HG03571 (cell line): ENCODE data around the gene LONP1.

Source experiments
- ATAC-seq: cut with Tn5 transposase; IDR thresholded peaks from one replicate; pipeline ENCODE4 v1.9.1; 2021; ENCODE audit not compliant: unreplicated experiment

The LONP1 gene

DNA sequence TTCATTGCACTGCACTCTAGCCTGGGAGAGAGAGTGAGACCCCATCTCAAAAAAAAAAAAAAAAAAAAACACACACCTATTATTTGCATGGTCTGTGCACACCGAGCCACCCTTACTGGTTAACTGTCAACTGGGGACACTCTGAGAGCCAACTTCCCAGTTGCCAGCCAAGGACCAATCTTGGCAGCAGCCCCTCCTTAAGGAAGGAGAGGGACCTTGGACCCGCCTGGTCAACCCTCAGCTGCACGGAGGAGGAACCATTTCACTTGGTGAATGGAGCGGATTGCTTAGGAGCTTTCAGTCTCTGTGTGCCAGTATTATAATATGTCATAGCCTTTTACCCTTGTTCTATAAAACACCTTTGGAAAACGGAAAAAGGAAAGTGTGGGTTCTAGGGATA lies 64.5 kb downstream of the LONP1 start:
- ATAC-seq: no peak

GRCh38 chr19:5654931-5655330 lies 65.0 kb downstream of the LONP1 start:
- ATAC-seq: no peak

DNA sequence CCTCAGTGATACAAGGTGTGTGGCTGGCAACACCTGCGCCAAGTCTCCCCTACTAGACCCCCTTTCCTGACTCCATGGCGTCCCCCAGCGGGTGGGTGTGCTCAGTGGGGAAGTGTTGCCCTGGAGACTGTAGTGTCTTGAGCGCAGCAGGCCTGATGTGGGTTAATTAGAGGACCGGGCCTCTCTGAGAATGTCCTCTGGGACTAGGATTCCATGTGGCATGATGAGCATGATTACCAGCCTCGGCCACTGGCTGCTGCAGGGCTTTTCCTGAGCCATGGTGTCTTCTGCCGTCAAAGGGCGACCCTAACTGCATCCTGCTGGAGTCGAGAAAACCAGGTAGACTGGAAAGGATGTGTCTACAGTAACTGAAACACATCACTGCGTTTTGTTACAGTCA lies 67.7 kb downstream of the LONP1 start:
- ATAC-seq: no peak

DNA sequence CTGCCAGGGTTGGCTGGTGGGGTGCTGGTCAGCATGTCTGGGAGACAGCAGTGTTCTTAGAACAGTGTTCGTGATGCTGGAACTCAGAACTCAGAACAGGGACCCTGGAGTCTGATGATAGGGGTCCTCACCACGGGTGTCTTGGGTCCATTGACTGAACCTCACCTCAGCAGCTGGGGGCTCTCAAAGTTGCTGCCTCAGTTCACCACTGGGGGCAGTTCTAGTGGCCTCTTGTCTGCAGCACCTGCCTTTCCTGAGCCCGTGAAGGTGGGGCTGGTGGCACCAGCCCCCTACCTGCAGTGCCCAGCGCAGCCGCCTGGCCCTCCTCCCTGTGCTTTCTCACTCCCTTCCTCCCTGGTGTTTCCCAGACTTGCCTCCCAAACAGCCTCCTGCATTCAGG lies 68.6 kb downstream of the LONP1 start:
- no peak for ATAC-seq

DNA sequence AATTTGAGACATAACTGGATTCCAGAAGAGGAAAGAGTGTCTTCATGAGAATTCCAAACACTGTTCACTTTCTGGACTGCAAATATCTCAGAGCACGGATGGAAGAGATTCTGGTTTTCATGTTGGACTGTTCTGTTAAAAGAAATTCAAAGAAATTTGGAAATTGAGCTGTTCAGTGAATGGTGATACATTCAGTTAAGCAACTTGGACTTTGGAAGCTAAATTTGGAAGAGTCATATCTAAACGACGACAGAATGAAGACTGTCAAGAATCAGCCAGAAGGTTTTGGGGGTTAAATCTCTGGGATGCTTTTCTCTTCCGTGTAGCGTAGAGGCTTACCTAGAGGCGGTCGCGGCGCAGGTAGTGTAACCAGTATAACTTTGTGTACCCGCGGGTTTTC lies 71.5 kb downstream of the LONP1 start:
- ATAC-seq: no peak

GRCh38 chr19:5646703-5647102 lies 73.2 kb downstream of the LONP1 start:
- ATAC-seq: no peak

GRCh38 chr19:5645409-5645808 lies 74.5 kb downstream of the LONP1 start:
- ATAC-seq: no peak

DNA sequence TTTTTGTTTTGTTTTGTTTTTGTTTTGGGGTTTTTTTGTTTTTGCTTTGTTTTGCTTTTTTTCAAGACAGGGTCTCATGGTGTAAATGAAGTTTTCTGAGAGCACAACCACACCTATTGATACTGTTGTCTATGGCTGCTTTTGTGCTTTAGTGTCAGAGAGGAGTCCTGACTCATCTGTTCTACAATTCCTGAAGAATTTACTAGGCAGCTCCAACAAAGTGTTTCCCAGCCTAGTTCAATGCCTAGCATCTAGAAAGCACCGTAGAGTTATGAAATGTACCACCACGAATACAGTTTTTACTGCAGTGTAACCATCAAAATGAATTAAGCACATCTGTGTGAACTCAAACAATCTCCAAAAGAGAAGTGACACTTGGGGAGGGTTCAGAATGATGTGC lies 75.9 kb downstream of the LONP1 start:
- no peak for ATAC-seq

DNA sequence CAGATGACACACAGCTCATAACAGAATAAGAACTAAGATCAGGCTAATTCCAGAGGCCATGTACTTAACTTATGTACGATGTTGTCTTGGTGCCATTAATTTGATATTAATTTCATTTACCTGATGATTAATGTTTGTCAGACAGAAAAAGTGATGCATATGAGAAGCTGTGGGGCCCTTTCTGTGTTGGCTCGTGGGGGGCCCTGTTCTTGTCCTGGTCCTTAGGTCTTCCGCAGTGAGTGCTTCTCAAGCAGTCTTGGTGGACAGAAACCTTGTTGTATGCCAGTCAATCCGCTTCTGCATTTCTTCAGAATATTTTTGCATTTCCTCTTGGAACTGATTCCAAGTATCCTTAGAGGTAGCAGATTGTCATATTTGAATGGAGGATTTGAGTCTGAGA lies 76.9 kb downstream of the LONP1 start:
- no peak for ATAC-seq

DNA sequence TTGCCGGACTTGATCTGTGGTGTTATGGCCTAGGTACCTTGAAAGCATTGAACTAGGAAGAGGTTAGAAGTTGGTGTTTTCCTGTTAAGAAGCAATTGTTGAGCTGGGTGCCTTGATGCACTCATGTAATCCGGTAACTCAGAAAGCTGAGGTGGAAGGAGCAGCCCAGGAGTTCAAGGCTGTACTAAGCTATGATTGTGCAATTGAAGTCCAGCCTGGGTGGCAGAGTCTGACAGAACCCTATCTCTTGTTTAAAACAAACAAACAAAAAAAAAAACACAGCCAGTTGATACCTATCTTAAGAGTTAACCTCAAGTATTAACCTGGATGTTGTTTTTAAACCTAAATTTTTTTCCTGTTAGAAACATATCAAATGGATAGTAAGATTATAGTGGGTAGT lies 77.7 kb downstream of the LONP1 start:
- ATAC-seq: no peak
